ENCODE measurements around the gene PARVA.

The PARVA gene

DNA sequence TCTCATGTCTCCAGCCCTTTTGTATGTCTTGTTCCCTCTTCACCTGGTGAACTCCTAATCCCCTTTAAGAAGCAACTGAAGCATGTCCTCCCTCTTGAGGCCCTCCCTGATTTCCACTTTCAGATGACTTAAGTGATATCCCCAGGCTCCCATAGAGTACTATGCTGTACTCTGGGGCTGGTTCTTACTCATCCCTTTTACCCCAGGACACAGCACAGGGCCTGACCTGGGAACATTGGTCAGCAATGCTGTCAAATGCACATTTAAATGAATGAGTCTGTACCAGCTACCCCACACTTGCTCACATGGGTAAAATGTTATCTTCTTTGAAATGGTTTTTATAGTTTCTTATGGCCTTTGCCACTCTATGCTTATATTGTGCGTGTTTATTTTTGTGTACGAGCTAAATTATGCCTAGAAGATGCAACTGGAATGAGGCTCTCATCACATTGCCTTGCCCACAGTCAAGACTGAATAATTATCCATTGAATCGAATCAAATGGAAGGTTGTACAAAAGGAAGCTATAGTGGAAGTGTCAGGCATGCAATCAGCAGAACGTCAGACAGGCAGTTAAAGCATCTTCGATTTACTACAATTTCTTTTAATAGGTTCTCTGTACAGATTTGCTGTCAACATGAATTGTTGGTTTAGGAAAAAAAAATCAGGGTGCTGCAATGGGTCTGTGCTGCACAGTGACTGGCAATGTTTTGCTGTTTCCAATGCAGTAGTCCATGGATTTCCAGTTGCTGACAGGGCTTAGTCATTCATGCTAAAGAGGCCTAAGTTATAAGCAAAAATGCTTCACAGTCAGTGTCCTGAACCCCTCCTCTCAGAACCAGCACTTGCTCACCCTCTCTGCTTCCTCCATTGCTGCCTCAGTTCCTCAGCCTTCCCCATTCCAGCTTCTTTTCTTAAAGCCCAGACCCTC is 79.5 kb downstream of the PARVA start:
- DNase-seq (ENCODE audit: low spot score) = no peak

- DNase-seq (ENCODE audit: low spot score) = no peak
These were observed 80.7 kb downstream of the PARVA start for GRCh38 chr11:12458042-12458441.

DNA sequence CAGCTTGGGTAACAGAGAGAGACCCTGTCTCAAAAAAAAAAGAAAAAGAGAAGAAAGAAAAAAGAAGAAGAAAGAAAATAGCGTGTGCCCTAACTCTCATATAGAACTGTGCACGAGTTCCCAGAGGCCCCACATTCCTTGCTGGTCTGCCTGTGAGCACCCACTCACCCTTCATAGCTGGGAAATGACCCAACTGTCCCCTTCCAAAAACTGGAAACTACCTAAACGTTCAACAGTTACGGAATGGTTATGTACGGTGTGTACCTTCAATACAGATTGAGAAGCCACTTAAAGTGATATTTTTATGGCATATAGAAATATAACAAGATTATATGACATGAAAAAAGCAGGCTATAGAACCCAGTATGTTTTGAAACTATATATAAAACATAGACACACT is 82.0 kb downstream of the PARVA start:
- no peak for DNase-seq (ENCODE audit: low spot score)

GRCh38 chr11:12459865-12460444 is 82.6 kb downstream of the PARVA start:
- DNase-seq (ENCODE audit: low spot score) = no peak

GRCh38 chr11:12460466-12460865 is 83.1 kb downstream of the PARVA start:
- no peak for DNase-seq (ENCODE audit: low spot score)

GRCh38 chr11:12461516-12461915 is 84.1 kb downstream of the PARVA start:
- DNase-seq (ENCODE audit: low spot score) = no peak

GRCh38 chr11:12464303-12464702 is 86.9 kb downstream of the PARVA start:
- DNase-seq (ENCODE audit: low spot score) = no peak

- DNase-seq (ENCODE audit: low spot score) = no peak
These were observed 88.0 kb downstream of the PARVA start for GRCh38 chr11:12465332-12465731.

- no peak for DNase-seq (ENCODE audit: low spot score)
These were observed 90.2 kb downstream of the PARVA start for GRCh38 chr11:12467610-12468009.

- DNase-seq (ENCODE audit: low spot score) = no peak
These were observed 92.1 kb downstream of the PARVA start for GRCh38 chr11:12469451-12469850.

- no peak for DNase-seq (ENCODE audit: low spot score)
These were observed 92.9 kb downstream of the PARVA start for GRCh38 chr11:12470236-12470635.

- no peak for DNase-seq (ENCODE audit: low spot score)
These were observed 95.1 kb downstream of the PARVA start for GRCh38 chr11:12472401-12473005.

GRCh38 chr11:12473381-12473780 is 96.0 kb downstream of the PARVA start:
- no peak for DNase-seq (ENCODE audit: low spot score)

DNA sequence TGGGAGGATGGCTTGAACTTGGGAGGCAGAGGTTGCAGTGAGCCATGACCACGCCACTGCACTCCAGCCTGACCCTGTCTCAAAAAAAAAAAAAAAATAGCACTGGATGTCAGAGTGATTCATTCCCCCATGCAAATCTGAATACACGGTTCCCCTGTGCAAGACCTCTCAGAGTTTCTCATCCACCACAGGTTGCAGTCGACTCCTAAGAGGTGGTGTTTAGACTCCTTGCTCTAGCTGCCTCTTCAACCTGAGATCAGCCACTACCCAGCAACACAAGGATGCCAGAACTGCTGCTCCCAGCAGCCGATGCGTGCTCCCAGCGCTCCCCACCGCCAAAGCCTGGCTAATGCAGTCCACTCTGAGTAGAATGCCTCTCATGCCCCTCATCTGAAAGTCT is 97.5 kb downstream of the PARVA start:
- DNase-seq (ENCODE audit: low spot score) = no peak

GRCh38 chr11:12478743-12479142 is 101.4 kb downstream of the PARVA start:
- no peak for DNase-seq (ENCODE audit: low spot score)

DNA sequence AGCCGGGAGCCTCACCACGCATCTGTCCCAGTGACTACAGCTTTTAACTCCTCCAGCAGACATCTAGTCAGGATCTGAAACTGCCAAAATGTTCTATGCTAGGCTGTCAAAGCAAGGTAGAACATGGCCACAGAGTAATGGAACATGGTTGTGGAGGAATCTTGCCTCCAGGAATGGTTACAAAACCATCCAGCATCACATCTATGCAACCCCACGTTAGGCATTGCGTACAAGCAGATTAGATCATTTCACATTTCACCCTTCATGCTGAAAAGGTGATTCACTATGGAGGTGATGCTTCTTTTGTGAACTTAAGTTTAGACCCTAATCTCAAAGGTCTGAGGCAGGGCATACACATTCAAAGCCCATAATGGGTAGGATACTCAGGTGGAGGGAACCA is 103.0 kb downstream of the PARVA start:
- DNase-seq (ENCODE audit: low spot score) = no peak

DNA sequence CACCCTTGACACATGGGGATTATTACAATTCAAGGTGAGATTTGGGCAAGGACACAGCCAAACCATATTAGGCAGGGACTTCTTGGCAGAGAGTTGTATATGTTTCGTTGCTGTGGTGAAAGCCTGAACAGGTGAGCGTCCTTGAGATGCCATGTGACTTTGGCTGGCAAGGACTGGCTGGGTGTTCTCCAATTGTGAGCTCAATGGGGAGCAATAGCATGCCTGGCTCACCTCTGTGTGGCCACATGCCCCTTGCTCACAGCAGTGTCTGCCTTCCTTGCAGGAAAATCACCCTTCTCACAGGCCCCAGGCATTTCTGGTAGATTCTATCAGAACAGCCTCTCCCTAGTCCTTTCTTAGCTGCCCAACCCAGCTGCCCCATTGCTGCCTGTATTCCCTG is 105.5 kb downstream of the PARVA start:
- no peak for DNase-seq (ENCODE audit: low spot score)

DNA sequence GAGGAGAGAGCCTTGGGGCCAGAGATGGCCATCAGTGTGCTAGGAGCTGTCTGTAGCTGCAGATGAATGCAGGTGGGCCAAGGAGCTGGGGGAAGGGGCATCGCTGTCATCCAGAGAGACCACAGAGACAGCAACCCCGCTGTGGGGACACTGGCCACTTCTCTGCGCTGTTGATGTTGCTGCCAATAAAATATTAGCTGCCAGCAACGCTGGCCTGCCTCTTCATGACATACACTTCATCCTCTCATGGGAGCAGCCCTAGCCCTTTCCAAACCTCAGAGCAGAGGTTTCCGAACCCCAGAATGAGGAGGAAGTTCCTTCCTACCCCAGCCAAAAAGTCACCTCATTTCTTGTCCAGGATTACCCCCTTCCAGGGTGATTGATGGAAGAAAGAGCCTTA is 106.2 kb downstream of the PARVA start:
- DNase-seq (ENCODE audit: low spot score) = no peak

DNA sequence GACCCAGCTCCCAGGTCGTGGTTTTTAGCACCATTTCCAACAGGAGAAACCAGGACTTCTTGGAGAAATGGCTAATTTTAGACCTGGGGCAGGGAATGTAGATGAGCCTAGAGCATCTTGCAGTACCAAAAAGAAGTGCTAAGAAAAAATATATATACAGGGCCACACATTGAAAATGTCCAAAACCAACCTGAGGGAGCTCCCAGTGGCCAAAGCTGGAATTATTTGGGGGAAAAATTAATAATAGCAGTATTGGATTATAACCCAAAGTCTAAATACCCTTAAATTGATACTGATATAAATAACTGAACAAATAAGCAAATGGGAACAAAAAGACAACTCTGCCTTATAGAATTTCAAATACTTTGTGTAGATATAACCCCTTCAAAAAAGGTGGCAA is 108.0 kb downstream of the PARVA start:
- DNase-seq (ENCODE audit: low spot score) = no peak

- DNase-seq (ENCODE audit: low spot score) = no peak
These were observed 111.9 kb downstream of the PARVA start for GRCh38 chr11:12489246-12489772.

GRCh38 chr11:12494699-12495098 is 117.3 kb downstream of the PARVA start:
- no peak for DNase-seq (ENCODE audit: low spot score)

DNA sequence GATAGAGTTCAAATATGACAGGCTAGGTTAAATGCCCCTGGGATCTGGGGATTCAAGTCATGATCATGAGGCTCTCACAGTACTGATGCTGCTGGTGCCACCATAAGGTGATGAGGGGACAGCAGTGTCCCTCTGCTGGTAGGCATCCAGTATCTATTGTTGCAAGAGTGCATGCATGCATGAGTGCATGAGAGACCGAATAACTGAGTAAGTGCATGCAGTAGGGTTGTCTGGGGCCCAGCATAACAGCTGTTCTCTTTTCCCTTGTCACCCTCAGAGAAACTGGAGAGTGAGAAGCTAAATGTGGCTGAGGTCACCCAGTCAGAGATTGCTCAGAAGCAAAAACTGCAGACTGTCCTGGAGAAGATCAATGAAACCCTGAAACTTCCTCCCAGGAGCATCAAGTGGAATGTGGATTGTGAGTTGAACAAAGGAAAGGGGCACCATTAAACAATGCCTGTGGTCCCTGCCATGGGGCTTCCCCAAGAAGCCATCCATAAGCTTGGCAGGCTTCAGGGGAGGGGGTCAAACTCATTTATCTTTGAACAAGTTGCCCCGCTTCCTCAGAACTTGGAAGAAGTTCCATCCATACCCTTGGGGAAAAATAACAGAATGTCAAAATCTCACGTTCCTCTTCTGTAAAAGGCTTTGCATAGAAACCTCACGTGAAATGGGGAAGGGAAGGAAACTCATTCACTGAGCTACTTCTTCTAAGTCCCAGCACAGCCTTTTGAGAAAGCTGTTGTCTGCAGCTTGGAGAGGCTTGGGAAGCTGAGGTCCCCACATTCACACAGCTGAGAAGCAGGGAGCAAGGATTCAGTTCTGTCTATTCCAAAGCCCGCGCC is 119.0 kb downstream of the PARVA start:
- no peak for DNase-seq (ENCODE audit: low spot score)
